Measurements from ENCODE around the gene RIN2. TPM values are rescaled to one million over a fixed set of nuclear protein-coding genes. Genes with fewer than 3 reads are reported as not detected.

The RIN2 gene
- total and polyA plus RNA-seq, 2 of the 4 experiments (the other 2 are of a cell fraction), result 16.1 to 72.2 TPM

DNA sequence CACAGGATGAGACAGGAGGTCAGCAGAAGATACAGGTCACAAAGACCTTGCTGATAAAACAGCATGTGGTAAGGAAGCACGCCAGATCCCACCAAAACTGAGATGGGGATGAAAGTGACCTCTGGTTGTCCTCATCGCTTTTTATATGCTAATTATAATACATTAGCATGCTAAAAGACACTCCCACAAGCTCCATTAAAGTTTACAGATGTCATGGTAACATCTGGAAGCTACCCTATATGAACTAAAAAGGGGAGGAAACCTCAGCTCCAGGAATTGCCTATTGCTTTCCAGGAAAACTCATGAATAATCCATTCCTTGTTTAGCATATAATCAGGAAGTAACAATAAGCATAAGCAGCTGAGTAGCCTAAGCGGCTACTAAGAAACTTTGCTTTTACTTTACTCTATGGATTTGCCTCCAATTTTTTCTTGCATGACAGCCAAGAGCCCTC lies 8.4 kb upstream of the RIN2 start:
- no peaks in the 10 kb centered on the region for H4K20me1 ChIP-seq (ENCODE audit: insufficient read depth, low read length)
- H3K27ac ChIP-seq (ENCODE audit: insufficient read depth, low read length), result no peak overlapping the region
- H3K4ac ChIP-seq (ENCODE audit: low read depth, low read length), result no peak overlapping the region
- no peak for DNase-seq
- intact Hi-C loops (cut with micrococcal nuclease) (no loop called here), in situ Hi-C loops (cut with MboI; ENCODE audit: low sequenced_read_pairs) (no loop called here), dilution Hi-C loops (cut with HindIII; ENCODE audit: low sequenced_read_pairs, unreplicated experiment) (no loop called here)
- CTCF ChIA-PET, result no interaction called here
- no peak overlapping the region for H4K8ac ChIP-seq (ENCODE audit: low read depth in 2 of 2, low read length in 2 of 2)
- H3K18ac ChIP-seq (ENCODE audit: low read depth, low read length), result no peak overlapping the region
- no peaks in the 10 kb centered on the region for H3K9me1 ChIP-seq (ENCODE audit: insufficient read depth, low read length)
- H2BK15ac ChIP-seq (ENCODE audit: low read depth, low read length), result no peak overlapping the region
- TF ChIP-seq NFE2L2 (IDR thresholded peaks at IDR 0.05; ENCODE audit: low read depth, low read length), result no peak
- no peak overlapping the region for H2BK120ac ChIP-seq (ENCODE audit: low read depth, low read length)
- ATAC-seq (ENCODE audit: low read depth), result no peak
- H2BK5ac ChIP-seq (ENCODE audit: low read depth, low read length, poor library complexity, severe bottlenecking), result no peak overlapping the region
- H3K27me3 ChIP-seq (ENCODE audit: control insufficient read depth, insufficient read depth, low read length), result no peaks in the 10 kb centered on the region
- no peaks in the 10 kb centered on the region for H3K79me1 ChIP-seq (ENCODE audit: low read depth in 1 of 2, low read length in 2 of 2)
- peaks cover 3% of the 10 kb centered on the region for H3K9me3 ChIP-seq (ENCODE audit: control insufficient read depth, insufficient read depth, low read length)
- H3K56ac ChIP-seq (ENCODE audit: extremely low read depth, insufficient read depth, low read length), result no peak overlapping the region
- H3K23ac ChIP-seq (ENCODE audit: low read depth, low read length), result no peak overlapping the region
- H3K9ac ChIP-seq (ENCODE audit: low read depth, low read length), result no peak overlapping the region
- H2AK5ac ChIP-seq (ENCODE audit: low read depth, low read length), result no peak overlapping the region
- H4K91ac ChIP-seq (ENCODE audit: insufficient read depth, low read depth, low read length), result no peak overlapping the region
- no CpG with 5 or more reads among the region's 3 CpGs for WGBS, 2 experiments (ENCODE audit: extremely low coverage in 2 of 2, insufficient read length in 1 of 2)
- no peak overlapping the region for H2AFZ ChIP-seq (replicated peaks; ENCODE audit: low read length, poor library complexity)
- H3K4me1 ChIP-seq (ENCODE audit: control insufficient read depth, insufficient read depth, low read length), result no peaks in the 10 kb centered on the region
- no peak overlapping the region for H4K5ac ChIP-seq (ENCODE audit: low read depth, low read length)
- H2BK20ac ChIP-seq (ENCODE audit: low read depth, low read length), result no peak overlapping the region
- H2AK9ac ChIP-seq (replicated peaks; ENCODE audit: low read depth, low read length, poor library complexity), result no peak overlapping the region
- no peak overlapping the region for H3K4me2 ChIP-seq (ENCODE audit: low read depth, low read length)
- no peaks in the 10 kb centered on the region for H3K36me3 ChIP-seq (ENCODE audit: control insufficient read depth, insufficient read depth, low read length)
- POLR2A ChIA-PET (ENCODE audit: unreplicated experiment), result no interaction called here
- H3K14ac ChIP-seq (replicated peaks; ENCODE audit: low read depth, low read length), result no peak overlapping the region
- H3K4me3 ChIP-seq (ENCODE audit: insufficient read depth, low read depth, low read length), result no peak overlapping the region
- no TSS peak for BruUV-seq (replicated peaks)

Measured in IMR-90 (cell line).